Measurements from ENCODE around the gene TNK1. TPM values are rescaled to one million over a fixed set of nuclear protein-coding genes. Genes with fewer than 3 reads are reported as not detected.

TNK1 gene
- total RNA-seq, 6 donors from 2014 or later: 5.8 to 16.8 (median 8.2) TPM

- TF ChIP-seq EP300 (IDR thresholded peaks at IDR 0.05): no peak
- TF ChIP-seq, protein P1, sequence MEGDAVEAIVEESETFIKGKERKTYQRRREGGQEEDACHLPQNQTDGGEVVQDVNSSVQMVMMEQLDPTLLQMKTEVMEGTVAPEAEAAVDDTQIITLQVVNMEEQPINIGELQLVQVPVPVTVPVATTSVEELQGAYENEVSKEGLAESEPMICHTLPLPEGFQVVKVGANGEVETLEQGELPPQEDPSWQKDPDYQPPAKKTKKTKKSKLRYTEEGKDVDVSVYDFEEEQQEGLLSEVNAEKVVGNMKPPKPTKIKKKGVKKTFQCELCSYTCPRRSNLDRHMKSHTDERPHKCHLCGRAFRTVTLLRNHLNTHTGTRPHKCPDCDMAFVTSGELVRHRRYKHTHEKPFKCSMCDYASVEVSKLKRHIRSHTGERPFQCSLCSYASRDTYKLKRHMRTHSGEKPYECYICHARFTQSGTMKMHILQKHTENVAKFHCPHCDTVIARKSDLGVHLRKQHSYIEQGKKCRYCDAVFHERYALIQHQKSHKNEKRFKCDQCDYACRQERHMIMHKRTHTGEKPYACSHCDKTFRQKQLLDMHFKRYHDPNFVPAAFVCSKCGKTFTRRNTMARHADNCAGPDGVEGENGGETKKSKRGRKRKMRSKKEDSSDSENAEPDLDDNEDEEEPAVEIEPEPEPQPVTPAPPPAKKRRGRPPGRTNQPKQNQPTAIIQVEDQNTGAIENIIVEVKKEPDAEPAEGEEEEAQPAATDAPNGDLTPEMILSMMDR (IDR thresholded peaks at IDR 0.05): no peak
- TF ChIP-seq POLR2AphosphoS5 (IDR thresholded peaks at IDR 0.05): no peak
- no peak for TF ChIP-seq POLR2A (IDR thresholded peaks at IDR 0.05)
- Histone ChIP-seq H3K27ac (no peak overlapping the region), H3K36me3 (no peaks in the 10 kb centered on the region), H3K27me3 (no peaks in the 10 kb centered on the region), H3K9me3 (no peaks in the 10 kb centered on the region), H3K4me3 (no peak overlapping the region), H3K4me1 (no peaks in the 10 kb centered on the region)
- 84 to 92% methylated on average over 5 of the region's 5 CpGs for WGBS, 2 donors
- DNase-seq: no peak
- no peak for ATAC-seq (ENCODE audit: low FRiP score in 2 of 2)
Observed at GRCh38 chr17:7369825-7370224, 11.1 kb upstream of the TNK1 start.

DNA sequence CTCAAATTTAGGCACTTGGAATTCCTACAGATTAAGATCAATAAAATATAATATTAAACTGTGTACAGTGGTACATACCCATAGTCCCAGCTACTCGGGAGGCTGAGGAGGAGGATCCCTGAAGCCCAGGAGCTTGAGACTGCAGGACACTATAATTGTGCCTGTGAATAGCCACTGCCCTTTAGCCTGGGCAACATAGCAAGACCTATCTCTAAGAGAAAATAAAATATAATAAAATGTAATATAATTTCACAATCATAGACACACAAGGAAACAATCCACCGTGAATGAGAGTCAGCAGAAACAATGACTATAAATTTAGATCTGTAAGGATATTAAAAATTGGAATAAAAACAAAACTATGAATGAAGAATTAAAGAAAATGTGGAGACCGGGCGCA is 10.0 kb upstream of the TNK1 start:
- no peaks in the 10 kb centered on the region for H3K9me3 ChIP-seq
- no peak for DNase-seq
- no peaks in the 10 kb centered on the region for H3K27me3 ChIP-seq
- 83 to 86% methylated on average over 4 of the region's 4 CpGs for WGBS, 2 donors
- ATAC-seq (ENCODE audit: low FRiP score in 2 of 2): no peak
- no peaks in the 10 kb centered on the region for H3K4me1 ChIP-seq
- no peaks in the 10 kb centered on the region for H3K36me3 ChIP-seq
- TF ChIP-seq EP300 (IDR thresholded peaks at IDR 0.05) (no peak), POLR2A (IDR thresholded peaks at IDR 0.05) (no peak), POLR2AphosphoS5 (IDR thresholded peaks at IDR 0.05) (no peak)
- TF ChIP-seq, protein P1 (IDR thresholded peaks at IDR 0.05): no peak
- H3K4me3 ChIP-seq: no peak overlapping the region
- no peak overlapping the region for H3K27ac ChIP-seq

GRCh38 chr17:7374353-7374752 is 6.5 kb upstream of the TNK1 start:
- Histone ChIP-seq H3K36me3 (no peaks in the 10 kb centered on the region), H3K4me3 (no peak overlapping the region), H3K27me3 (no peaks in the 10 kb centered on the region), H3K27ac (no peak overlapping the region), H3K4me1 (no peaks in the 10 kb centered on the region), H3K9me3 (no peaks in the 10 kb centered on the region)
- ATAC-seq (ENCODE audit: low FRiP score in 2 of 2) (no peak), DNase-seq (no peak)
- WGBS, 2 donors: 86 to 91% methylated on average over 2 of the region's 2 CpGs
- TF ChIP-seq, protein P1 (IDR thresholded peaks at IDR 0.05): no peak
- TF ChIP-seq EP300 (IDR thresholded peaks at IDR 0.05) (no peak), POLR2A (IDR thresholded peaks at IDR 0.05) (no peak)

DNA sequence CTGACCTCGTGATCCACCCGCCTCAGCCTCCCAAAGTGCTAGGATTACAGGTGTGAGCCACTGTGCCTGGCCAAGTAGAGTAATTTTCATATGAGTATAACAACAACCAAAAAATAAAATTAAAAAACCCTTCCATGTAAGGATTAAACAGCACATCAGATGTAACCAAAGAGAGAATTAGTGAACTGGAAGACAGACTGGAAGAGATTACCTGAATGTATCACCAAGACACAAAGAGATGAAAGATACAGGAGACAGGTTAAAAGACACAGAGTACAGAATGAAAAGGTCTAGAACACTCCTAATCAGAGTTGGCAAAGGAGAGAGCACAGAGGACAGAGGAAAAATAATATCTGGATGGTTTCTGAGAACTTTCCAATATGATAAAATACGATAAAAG is 1.8 kb upstream of the TNK1 start:
- DNase-seq: no peak
- peaks cover 23 to 30% (median 26%) of the 10 kb centered on the region in 4 donors for H3K4me1 ChIP-seq
- H3K27ac ChIP-seq: no peak overlapping the region
- H3K4me3 ChIP-seq: no peak overlapping the region
- H3K36me3 ChIP-seq: no peaks in the 10 kb centered on the region
- WGBS, 2 donors: 94 to 95% methylated on average over 3 of the region's 3 CpGs
- TF ChIP-seq POLR2AphosphoS5 (IDR thresholded peaks at IDR 0.05) (no peak), EP300 (IDR thresholded peaks at IDR 0.05) (no peak), POLR2A (IDR thresholded peaks at IDR 0.05) (no peak)
- TF ChIP-seq, protein P1 (IDR thresholded peaks at IDR 0.05): no peak
- H3K9me3 ChIP-seq: no peaks in the 10 kb centered on the region
- H3K27me3 ChIP-seq: peaks cover 0 to 2% (median 0%) of the 10 kb centered on the region in 4 donors
- no peak for ATAC-seq (ENCODE audit: low FRiP score in 2 of 2)

- Histone ChIP-seq H3K4me1 (peaks cover 23 to 33% (median 28%) of the 10 kb centered on the region in 4 donors), H3K9me3 (no peaks in the 10 kb centered on the region), H3K36me3 (peaks cover 0 to 6% (median 0%) of the 10 kb centered on the region in 4 donors), H3K4me3 (peak overlapping the region in 3 of 4 donors; percentile 50 to 60 (median 58)), H3K27ac (peak overlapping the region; percentile 28 to 84 (median 72)), H3K27me3 (peaks cover 0 to 2% (median 0%) of the 10 kb centered on the region in 4 donors)
- WGBS, 2 donors: 19 to 20% methylated on average over 1 to 5 of the region's 7 CpGs
- ATAC-seq (ENCODE audit: low FRiP score in 2 of 2) (peak; percentile 49 to 53), DNase-seq (peak in 1 of 2 donors; percentile 53)
- TF ChIP-seq POLR2AphosphoS5 (IDR thresholded peaks at IDR 0.05) (no peak), EP300 (IDR thresholded peaks at IDR 0.05) (no peak), POLR2A (IDR thresholded peaks at IDR 0.05) (no peak)
- TF ChIP-seq, protein P1 (IDR thresholded peaks at IDR 0.05): no peak
Observed at GRCh38 chr17:7380321-7380720, 568 bp upstream of the TNK1 start.

All from upper lobe of left lung (tissue), 6 donors.